Calu3 (cell line): ENCODE results near the gene KLK10. TPM values are rescaled to one million over a fixed set of nuclear protein-coding genes. Genes with fewer than 3 reads are reported as not detected.
"Not testable (repeated sequence)": the region's sequence is repeated elsewhere in the genome, so short reads cannot be mapped to it uniquely, and the experiment has no call there.

ENCODE experiments used
- BruUV-seq: library from RNA; stranded (reverse); fragments of 400-500 nt; replicated peaks from 2 replicates; lab custom pipeline; 2021; lab: Mats Ljungman, UMichigan
- CTCF ChIA-PET: fragments of 300-600 bp; sonication (Branson Sonifier 250); formaldehyde crosslinking; loops from one replicate; lab custom pipeline; 2022; ENCODE audit warnings: antibody characterized with exemption; lab: Charles Lee
- DNase-seq: peaks from one replicate; pipeline ENCODE4 v3.0.0; 2022
- H3K27ac Mint-ChIP-seq: one replicate; pipeline ENCODE4 v1.8.0; 2022; ENCODE audit warnings: mixed read lengths; ENCODE audit not compliant: unreplicated experiment
- H3K27me3 Mint-ChIP-seq: one replicate; pipeline ENCODE4 v1.8.0; 2022; ENCODE audit warnings: mixed read lengths; ENCODE audit not compliant: unreplicated experiment
- H3K36me3 Mint-ChIP-seq: one replicate; pipeline ENCODE4 v1.8.0; 2022; ENCODE audit warnings: mild to moderate bottlenecking, moderate library complexity, mixed read lengths; ENCODE audit not compliant: insufficient read depth, unreplicated experiment
- H3K4me1 Mint-ChIP-seq: one replicate; pipeline ENCODE4 v1.8.0; 2022; ENCODE audit warnings: mild to moderate bottlenecking, low read depth, mixed read lengths; ENCODE audit not compliant: unreplicated experiment
- H3K4me3 Mint-ChIP-seq: one replicate; pipeline ENCODE4 v1.8.0; 2022; ENCODE audit warnings: mild to moderate bottlenecking, low read depth, moderate library complexity, mixed read lengths; ENCODE audit not compliant: unreplicated experiment
- H3K9me3 Mint-ChIP-seq: one replicate; pipeline ENCODE4 v1.8.0; 2022; ENCODE audit warnings: low read depth, mixed read lengths; ENCODE audit not compliant: unreplicated experiment
- intact Hi-C: fragments of 100-400 bp; cut with micrococcal nuclease; formaldehyde crosslinking; loops from one replicate; pipeline ENCODE4 v1.10.0; 2022; ENCODE audit not compliant: unreplicated experiment
- total RNA-seq: library from RNA; stranded (reverse); gene quantifications from 2 replicates; pipeline ENCODE4 v1.2.3, GENCODE V29; 2022
- TF ChIP-seq, protein P1 (sequence below): fragments of 200-600 bp; IDR thresholded peaks from one replicate; pipeline ENCODE4 v1.8.0; 2022; ENCODE audit warnings: antibody characterized with exemption; ENCODE audit not compliant: unreplicated experiment

Gene KLK10
- total RNA-seq, 1 experiment from 2014 or later: 24.2 TPM

DNA sequence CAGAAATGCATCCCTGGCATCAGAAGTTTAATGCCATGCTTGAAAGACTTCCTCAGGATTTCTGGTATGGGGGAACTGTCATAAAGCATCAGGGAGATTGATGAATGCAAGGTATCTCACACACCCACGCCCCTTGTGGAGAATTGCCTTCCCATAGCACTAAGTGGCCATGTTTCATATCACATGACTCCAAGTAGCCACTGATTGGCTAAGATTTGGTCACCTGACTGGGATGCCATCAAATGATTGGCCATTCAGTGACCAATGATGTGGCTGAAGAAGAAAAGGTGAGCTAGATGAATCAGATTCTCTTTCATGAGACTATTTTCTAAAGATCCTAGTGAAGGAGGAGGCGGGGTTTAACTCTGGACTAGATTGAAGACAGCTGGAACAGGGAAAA lies 25.4 kb downstream of the KLK10 start:
- intact Hi-C loops: no loop called here
- Mint-ChIP-seq H3K4me1 (peaks cover 39% of the 10 kb centered on the region), H3K27me3 (no peaks in the 10 kb centered on the region), H3K27ac (no peak overlapping the region), H3K36me3 (peaks cover 4% of the 10 kb centered on the region), H3K9me3 (no peaks in the 10 kb centered on the region), H3K4me3 (no peak overlapping the region)
- CTCF ChIA-PET: no interaction called here
- DNase-seq: no peak
- no TSS peak for BruUV-seq
- TF ChIP-seq, protein P1, sequence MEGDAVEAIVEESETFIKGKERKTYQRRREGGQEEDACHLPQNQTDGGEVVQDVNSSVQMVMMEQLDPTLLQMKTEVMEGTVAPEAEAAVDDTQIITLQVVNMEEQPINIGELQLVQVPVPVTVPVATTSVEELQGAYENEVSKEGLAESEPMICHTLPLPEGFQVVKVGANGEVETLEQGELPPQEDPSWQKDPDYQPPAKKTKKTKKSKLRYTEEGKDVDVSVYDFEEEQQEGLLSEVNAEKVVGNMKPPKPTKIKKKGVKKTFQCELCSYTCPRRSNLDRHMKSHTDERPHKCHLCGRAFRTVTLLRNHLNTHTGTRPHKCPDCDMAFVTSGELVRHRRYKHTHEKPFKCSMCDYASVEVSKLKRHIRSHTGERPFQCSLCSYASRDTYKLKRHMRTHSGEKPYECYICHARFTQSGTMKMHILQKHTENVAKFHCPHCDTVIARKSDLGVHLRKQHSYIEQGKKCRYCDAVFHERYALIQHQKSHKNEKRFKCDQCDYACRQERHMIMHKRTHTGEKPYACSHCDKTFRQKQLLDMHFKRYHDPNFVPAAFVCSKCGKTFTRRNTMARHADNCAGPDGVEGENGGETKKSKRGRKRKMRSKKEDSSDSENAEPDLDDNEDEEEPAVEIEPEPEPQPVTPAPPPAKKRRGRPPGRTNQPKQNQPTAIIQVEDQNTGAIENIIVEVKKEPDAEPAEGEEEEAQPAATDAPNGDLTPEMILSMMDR: no peak

DNA sequence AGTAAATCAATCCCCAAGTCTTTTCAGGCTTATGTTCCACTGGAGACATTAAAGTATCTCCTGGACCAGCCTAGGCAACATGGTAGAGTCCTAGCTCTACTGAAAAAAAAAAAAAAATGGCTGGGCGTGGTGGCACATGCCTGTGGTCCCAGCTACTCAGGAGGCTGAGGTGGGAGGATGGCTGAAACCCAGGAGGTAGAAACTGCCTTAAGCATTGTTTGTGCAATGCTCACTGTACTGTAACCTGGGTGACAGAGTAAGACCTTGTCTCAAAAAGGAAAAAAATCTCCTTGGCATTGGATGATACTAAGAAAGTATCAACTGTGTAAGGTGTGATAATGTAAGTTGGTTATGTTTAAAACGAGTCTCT lies 26.9 kb downstream of the KLK10 start:
- TF ChIP-seq, protein P1: no peak
- no TSS peak for BruUV-seq
- peak overlapping the region; percentile 60 for H3K27ac Mint-ChIP-seq
- H3K36me3 Mint-ChIP-seq: peaks cover 4% of the 10 kb centered on the region
- peaks cover 30% of the 10 kb centered on the region for H3K4me1 Mint-ChIP-seq
- CTCF ChIA-PET: interaction anchor here (0.6 to 2.8 kb wide), 7 partner anchors 9 to 107 kb away, joined by 3 to 10 read pairs (median 4); partner anchors contain the start of genes KLK6 and KLK8
- peak; percentile 54 for DNase-seq
- intact Hi-C loops: no loop called here
- no peak overlapping the region for H3K4me3 Mint-ChIP-seq
- H3K27me3 Mint-ChIP-seq: no peaks in the 10 kb centered on the region
- no peaks in the 10 kb centered on the region for H3K9me3 Mint-ChIP-seq

DNA sequence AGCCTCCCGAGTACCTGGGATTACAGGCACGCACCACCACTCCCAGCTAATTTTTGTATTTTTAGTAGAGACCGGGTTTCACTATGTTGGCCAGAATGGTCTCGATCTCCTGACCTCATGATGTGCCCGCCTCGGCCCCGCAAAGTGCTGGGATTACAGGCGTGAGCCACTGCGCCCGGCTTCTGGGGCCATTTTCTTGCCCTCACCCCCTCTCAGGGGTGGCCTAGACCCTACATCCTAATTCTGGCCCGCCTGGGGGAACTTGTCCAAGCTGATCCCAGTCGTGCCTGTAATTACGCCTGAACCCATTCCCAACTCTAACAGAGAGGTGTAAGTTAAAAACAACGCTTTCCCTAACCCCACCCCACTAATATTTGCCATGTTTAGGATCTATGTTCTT lies 35.1 kb downstream of the KLK10 start:
- CTCF ChIA-PET, BruUV-seq, intact Hi-C loops, DNase-seq, H3K27ac Mint-ChIP-seq, H3K9me3 Mint-ChIP-seq, H3K36me3 Mint-ChIP-seq: not testable (repeated sequence)
- peaks cover 18% of the 10 kb centered on the region for H3K27me3 Mint-ChIP-seq
- H3K4me3 Mint-ChIP-seq: peak overlapping the region; percentile 45
- peaks cover 23% of the 10 kb centered on the region for H3K4me1 Mint-ChIP-seq

DNA sequence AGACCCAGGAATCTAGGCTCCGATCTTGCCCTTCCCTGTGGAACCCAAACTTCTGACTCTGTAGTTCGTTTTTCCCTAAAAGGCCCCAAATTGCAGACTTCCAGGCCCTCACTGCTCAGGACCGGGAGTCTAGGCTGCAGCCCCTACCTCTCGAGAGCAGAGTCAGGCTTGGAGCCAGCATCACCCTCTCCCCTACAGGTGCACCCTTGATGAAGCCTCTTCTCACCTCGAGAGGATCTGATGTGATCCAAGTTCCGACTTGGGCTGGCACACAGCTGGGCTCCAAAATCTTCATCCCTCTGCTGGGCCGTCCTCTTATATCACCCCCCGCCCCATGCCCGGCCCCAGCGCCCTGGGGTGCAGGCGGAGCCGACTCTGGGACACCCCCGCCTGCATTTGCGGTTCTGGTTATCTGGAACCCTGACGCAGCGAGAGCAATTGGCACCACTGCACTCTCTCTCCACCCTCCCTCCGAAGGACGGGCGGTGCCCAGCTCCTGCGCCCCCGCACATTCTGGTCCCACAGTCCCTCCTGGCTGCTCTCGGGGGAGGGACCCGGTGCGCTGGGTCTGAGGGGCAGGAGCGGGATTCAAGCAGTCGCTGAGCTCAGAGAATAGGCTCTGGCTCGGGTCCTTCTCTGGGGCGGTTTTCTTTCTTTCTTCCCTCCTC lies 35.8 kb downstream of the KLK10 start, which contains the start of gene KLK7:
Gene KLK7, minus strand, starts transcription at position 293 of the 668 bp plus-strand sequence. CDS start 1,518 bp downstream, outside the sequence.
- DNase-seq: no peak
- BruUV-seq: no TSS peak
- H3K27me3 Mint-ChIP-seq: peaks cover 18% of the 10 kb centered on the region
- CTCF ChIA-PET: no interaction called here
- TF ChIP-seq, protein P1: no peak
- H3K27ac Mint-ChIP-seq: no peak within 1 kb of the TSS
- intact Hi-C loops: no loop called here
- peak within 1 kb of the TSS; percentile 45 for H3K4me3 Mint-ChIP-seq
- H3K4me1 Mint-ChIP-seq: peaks cover 29% of the 10 kb centered on the region
- no peaks in the 10 kb centered on the region for H3K9me3 Mint-ChIP-seq
- no peaks in the 10 kb centered on the region for H3K36me3 Mint-ChIP-seq

DNA sequence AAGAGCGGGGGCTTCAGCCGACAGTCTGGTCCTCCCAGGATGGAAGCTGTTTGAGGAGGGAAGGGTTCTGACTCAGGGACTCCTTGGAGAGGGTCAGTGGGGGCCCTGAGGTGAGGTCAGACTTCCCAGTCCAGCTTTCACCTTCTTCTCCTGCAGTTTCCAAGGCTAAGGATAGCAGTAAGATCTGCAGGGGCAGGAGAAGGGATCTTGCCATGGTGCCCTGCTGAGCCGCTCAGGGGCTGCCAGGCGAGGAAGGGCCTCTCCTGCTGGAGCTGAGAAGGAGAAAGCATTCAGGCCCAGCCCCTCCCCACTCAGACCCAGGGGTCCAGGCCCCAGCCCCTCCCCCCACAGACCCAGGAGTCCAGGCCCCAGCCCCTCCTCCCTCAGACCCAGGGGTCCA lies 37.3 kb downstream of the KLK10 start:
- CTCF ChIA-PET: interaction anchor here (0.7 kb wide), 1 partner anchor 8 kb away, joined by 4 read pairs; no protein-coding TSS in a partner anchor
- intact Hi-C loops: no loop called here

More for the DNA sequence above, 37.3 kb downstream of the KLK10 start:
- Mint-ChIP-seq H3K36me3 (no peaks in the 10 kb centered on the region), H3K27me3 (peaks cover 18% of the 10 kb centered on the region), H3K4me1 (peaks cover 45% of the 10 kb centered on the region), H3K9me3 (no peaks in the 10 kb centered on the region), H3K27ac (no peak overlapping the region), H3K4me3 (no peak overlapping the region)
- DNase-seq: no peak
- TF ChIP-seq, protein P1: no peak
- no TSS peak for BruUV-seq
